Measurements from ENCODE around the gene RC3H2.
"Not testable (repeated sequence)": the region's sequence is repeated elsewhere in the genome, so short reads cannot be mapped to it uniquely, and the experiment has no call there.

RC3H2 gene

DNA sequence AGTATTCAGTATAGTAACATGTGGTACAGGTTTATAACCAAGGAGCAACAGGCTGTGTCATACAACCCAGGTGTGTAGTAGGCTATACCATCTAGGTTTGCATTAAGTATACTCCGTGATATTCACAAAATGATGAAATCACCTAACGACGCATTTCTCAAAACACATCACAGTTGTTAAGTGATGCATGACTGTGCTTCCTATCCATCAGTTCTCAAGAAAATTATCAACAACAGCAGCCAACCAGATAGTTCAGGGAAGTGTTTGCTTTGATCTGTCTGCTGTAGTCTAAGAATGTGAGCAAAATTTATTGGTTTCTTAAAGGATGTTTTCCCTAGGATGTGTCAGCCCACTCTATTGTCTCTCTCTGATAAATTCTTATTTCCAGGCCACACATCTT is 18.8 kb upstream of the RC3H2 start:
- no peak for DNase-seq

DNA sequence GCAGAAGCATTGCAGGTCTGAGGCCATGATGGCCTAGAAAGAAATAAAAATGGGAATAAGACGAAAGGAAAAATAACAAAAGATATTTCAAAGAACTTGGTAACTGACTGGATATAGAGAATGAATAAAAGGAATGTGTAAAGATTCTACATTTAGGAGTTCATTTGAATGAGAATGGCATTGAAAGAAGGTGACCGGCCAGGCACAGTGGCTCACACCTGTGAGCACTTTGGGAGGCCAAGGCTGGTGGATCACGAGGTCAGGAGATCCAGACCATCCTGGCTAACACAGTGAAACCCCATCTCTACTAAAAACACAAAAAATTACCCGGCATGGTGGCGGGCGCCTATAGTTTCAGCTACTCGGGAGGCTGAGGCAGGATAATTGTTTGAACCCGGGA is 17.6 kb upstream of the RC3H2 start:
- DNase-seq, result no peak

DNA sequence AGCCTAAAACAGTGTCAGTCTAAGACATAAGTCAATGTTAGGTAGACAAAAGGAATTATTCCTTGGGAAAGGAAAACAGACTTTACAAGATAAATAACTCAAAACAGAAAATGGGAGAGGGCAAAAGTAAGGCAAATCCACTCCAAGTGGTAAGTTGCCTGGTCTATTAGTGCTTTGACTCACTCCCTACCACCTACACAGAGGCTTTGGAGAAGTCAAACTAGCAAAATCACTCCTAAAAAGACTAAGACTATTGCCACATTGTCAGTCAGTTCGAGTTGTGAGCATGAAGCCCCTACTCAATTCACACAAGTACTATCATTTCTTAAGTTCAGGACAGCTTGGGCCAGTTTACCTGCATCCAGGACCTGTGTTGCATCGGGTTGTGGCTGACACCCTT is 13.2 kb upstream of the RC3H2 start:
- DNase-seq, result no peak

DNA sequence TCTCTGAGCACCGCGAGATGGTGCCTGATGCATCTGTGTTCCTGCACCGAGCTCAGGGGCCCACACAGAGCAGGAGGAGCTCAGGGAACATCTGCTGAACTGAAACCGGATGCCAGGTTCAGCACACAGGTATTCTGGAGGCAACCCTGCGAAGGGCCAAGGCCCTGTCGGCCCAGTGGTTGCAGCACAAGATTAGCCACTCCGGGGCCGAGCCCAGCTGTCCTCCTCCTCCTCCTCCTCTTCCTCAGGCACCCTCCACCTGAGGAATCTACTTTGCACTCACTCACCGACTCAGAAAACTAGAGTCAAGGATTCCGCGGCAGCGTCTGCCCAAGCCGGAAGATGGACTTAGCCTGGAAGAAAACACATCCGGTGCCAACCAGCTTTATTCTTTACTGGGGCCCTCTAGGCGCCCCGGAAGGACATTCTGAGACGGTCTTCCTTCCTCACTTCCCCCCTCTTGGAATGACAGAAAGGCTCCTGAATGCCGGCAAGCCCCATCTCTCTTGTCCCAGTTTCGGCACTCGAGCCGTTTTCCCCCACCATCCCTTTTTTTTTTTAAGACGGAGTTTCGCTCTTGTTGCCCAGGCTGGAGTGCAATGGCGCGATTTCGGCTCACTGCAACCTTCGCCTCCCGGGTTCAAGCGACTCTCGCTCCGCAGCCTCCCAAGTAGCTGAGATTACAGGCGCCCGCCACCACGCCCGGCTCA is 8.0 kb upstream of the RC3H2 start, which contains the start of gene ZBTB6:
Gene ZBTB6, minus strand, starts transcription at position 360 of the 710 bp plus-strand sequence. CDS start 1,251 bp downstream, outside the sequence.
- peak; percentile 93 for DNase-seq

DNA sequence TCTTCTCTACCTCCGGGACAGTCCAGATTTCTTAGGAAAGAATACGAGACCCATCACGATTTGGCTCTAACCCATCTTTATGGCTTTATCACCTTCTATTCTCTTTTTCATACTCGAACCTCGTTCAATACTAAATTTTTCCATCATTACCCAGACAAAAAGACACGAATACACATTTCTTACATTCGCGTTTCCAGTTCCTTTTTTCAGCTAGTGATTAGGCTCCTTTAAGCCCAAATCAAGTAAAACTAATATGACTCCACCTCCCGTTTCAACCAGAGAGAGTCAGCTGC is 7.5 kb upstream of the RC3H2 start:
- DNase-seq, result no peak

- DNase-seq, result not testable (repeated sequence)
Measured at GRCh38 chr9:122906122-122906521, 963 bp upstream of the RC3H2 start.

DNA sequence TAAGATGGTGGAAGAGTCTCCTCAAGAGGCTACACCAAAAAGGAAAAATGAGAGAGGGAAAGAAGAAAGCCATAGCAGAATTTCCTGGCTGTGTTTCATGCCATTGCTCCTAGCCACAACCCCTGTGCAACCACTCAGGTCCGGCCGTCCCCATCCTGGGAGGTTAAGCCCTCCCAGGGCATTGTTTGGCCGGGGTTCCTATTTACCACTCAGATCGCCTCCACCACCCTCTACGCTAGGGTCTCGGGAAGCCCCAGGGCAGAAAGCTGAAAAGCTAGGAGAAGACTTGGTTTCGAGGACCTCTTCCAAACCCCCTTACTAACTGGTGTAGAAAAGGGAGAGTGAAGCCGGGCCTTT is 715 bp downstream of the RC3H2 start:
- DNase-seq, result peak; percentile 85

DNA sequence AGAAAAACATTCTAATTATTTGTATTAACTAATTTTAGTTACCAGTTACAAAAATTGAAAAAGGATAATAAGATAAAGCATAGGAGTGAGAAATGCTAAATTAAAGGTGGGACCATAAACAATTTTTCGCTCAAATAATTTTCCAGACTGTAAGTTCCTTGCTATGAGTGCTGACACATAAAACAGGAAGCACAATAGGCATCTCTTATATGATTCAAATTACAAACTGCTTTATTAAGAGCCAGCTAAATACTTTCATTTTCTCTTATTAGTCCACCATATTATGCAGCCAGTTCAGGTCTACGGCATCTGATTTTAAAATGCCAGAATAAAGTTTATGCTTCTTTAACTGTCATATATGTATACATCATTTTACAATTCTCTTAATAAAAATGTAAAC is 4.4 kb downstream of the RC3H2 start:
- DNase-seq, result no peak

DNA sequence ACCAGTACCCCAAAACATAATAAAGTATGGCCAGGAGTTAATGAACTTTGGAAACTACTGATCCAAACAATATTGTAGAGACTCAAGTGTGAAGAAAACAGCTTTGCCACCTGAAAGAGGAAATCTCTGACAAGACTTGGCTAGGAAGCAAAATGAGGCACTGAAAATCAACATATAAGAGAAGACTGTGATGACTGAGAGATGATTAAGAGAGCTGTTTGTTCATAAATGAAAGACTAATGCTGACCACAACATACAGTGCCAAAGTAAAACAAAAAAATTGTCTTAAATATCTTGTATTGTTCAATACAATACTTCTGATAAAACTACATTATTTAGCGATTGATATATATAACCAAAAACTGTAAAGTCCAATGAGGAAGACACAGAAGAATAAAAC is 7.2 kb downstream of the RC3H2 start:
- DNase-seq, result no peak

- DNase-seq, result no peak
Measured at GRCh38 chr9:122888480-122888879, 16.7 kb downstream of the RC3H2 start.

GRCh38 chr9:122883125-122883524 is 22.0 kb downstream of the RC3H2 start:
- DNase-seq, result no peak

DNA sequence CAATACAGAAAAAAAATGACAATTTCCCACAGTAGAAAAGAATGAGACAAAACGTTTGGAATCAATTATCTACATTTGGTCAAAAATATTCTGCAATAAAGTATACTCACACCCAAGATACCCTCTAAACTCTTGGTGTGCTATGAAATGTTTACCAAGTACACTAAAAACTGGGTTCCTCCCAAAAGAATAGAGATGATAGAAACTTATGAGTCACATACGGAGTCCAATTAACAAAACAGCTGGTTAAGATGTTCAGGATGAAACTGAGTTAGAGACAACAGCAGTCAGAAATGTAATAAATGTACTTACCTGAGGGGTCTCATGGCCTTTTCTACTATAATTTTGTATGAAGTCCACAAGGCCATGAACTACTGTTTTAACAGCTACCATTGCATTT is 25.7 kb downstream of the RC3H2 start:
- DNase-seq, result no peak

- no peak for DNase-seq
Measured at GRCh38 chr9:122875523-122875922, 29.6 kb downstream of the RC3H2 start.

GRCh38 chr9:122867276-122867675 is 37.9 kb downstream of the RC3H2 start:
- not testable (repeated sequence) for DNase-seq

- no peak for DNase-seq
Measured at GRCh38 chr9:122866079-122866478, 39.1 kb downstream of the RC3H2 start.

GRCh38 chr9:122865300-122865699 is 39.9 kb downstream of the RC3H2 start:
- no peak for DNase-seq

DNA sequence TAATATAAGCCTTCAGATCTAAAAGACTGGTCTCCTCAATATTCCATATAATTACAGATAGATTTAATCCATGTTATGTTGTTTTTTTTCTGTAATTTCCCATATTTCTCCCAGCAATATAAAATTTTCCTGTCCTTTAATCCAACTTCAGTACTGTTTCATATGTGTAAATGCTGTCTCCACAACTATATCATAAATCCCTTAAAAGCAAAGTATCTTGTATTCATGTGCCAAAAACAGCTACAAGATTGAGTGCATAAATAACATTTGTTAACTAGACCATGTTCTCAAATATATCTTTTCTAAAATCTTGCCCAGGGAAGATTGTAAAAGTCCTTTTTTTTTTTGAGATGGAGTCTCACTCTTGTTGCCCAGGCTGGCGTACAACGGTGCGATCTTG is 41.8 kb downstream of the RC3H2 start:
- no peak for DNase-seq

GRCh38 chr9:122860319-122861142 is 44.6 kb downstream of the RC3H2 start:
- DNase-seq, result no peak

DNA sequence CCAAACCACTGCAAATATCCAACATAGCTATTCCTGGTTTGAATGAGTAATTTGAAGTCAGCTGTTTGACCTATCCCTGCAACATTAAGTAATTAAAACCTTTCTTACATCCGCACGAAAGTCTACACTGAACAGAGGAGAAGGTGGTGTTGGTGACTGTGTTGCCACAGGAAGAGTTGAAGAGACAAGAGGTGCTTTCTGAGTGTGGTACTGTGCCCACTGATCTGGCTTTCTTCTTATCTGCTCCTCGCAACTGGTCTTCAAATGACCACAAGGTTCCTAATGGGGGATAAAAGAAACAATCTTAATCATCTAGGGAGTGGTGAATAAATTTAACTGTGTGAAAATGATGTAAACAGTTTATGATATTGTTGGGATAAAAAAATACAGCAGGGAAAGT is 47.3 kb downstream of the RC3H2 start:
- DNase-seq, result no peak

DNA sequence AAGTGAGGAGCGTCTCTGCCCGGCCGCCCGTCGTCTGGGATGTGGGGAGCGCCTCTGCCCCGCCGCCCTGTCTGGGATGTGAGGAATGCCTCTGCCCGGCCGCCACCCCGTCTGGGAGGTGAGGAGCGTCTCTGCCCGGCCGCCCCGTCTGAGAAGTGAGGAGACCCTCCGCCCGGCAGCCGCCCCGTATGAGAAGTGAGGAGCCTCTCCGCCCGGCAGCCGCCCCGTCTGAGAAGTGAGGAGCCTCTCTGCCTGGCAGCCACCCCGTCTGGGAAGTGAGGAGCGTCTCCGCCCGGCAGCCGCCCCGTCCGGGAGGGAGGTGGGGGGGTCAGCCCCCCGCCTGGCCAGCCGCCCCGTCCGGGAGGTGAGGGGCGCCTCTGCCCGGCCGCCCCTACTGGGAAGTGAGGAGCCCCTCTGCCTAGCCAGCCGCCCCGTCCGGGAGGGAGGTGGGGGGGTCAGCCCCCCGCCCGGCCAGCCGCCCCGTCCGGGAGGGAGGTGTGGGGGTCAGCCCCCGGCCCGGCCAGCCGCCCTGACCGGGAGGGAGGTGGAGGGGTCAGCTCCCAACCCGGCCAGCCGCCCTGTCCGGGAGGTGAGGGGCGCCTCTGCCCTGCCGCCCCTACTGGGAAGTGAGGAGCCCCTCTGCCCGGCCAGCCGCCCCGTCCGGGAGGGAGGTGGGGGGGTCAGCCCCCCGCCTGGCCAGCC is 52.9 kb downstream of the RC3H2 start:
- not testable (repeated sequence) for DNase-seq

DNA sequence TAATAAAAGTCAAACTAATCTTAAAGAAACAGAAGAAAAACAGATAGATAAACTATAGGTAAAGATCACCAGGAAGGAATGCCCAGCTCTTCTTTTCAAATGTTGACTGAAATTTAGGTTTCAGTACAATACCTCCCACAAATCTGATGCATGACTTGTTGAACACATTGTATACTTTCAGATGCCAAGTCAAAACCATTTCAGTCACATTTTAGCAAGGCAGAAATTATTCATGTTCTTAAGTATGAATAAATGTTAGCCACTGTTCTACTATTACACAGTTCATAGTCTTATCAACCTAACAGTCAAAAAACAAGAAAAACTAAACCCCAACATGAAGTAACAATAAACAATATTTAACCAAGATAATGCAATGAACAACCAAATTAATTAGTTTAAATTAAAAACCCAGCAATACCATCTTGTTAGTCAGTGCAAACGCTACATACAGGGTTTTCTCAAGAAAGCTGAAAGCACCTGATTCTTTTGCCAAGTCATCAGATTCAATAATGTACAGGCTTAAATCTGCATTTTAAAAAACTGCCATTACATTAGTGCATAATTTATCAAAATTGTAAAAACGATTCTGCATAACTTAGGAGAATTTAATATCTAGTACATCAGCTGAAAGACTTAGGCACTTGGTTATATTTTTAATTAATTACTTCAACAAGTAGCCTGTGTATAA is 56.8 kb downstream of the RC3H2 start:
- no peak for DNase-seq

- DNase-seq, result no peak
Measured at GRCh38 chr9:122846371-122846940, 58.7 kb downstream of the RC3H2 start.

GRCh38 chr9:122845116-122845515 is 60.0 kb downstream of the RC3H2 start:
- DNase-seq, result no peak

All from eye (tissue), 1 donor.